Small intestine (tissue), 7 donors: Measurements from ENCODE around the gene MUC20. TPM values are rescaled to one million over a fixed set of nuclear protein-coding genes. Genes with fewer than 3 reads are reported as not detected.
"Not testable (repeated sequence)": the region's sequence is repeated elsewhere in the genome, so short reads cannot be mapped to it uniquely, and the experiment has no call there.

Source experiments
- DNase-seq, 2 donors: peaks; one replicate each; pipeline versions ENCODE4 v3.0.0 to v3.0.0-alpha.2; 2013
- FAIRE-seq: peaks from 2 replicates; lab custom pipeline; 2012; peaks lifted over from hg19 to GRCh38; lab: Jason Lieb, UNC
- H3K27ac ChIP-seq, 3 donors: one replicate each; pipeline ENCODE4 v1.5.1; 2013; ENCODE audit warnings: low read length in 2 of 3, mild to moderate bottlenecking in 2 of 3, control low read depth in 1 of 3, inconsistent platforms in 1 of 3, low read depth in 1 of 3, moderate library complexity in 1 of 3
- H3K27me3 ChIP-seq, 3 donors: one replicate each; pipeline ENCODE4 v1.6.1; 2013; ENCODE audit warnings: low read length in 3 of 3, inconsistent platforms in 1 of 3; ENCODE audit not compliant: control insufficient read depth in 3 of 3, insufficient read depth in 3 of 3
- H3K36me3 ChIP-seq, 3 donors: one replicate each; pipeline ENCODE4 v1.6.1; 2013; ENCODE audit warnings: low read length in 3 of 3, inconsistent platforms in 1 of 3, low read depth in 1 of 3, mild to moderate bottlenecking in 1 of 3, moderate library complexity in 1 of 3; ENCODE audit not compliant: control insufficient read depth in 3 of 3, insufficient read depth in 2 of 3
- H3K4me1 ChIP-seq, 3 donors: one replicate each; pipeline ENCODE4 v1.6.1; 2013; ENCODE audit warnings: low read length in 2 of 3, inconsistent platforms in 1 of 3, low read depth in 1 of 3, mild to moderate bottlenecking in 1 of 3, moderate library complexity in 1 of 3; ENCODE audit not compliant: control insufficient read depth in 3 of 3, insufficient read depth in 2 of 3
- H3K4me3 ChIP-seq, 3 donors: one replicate each; pipeline ENCODE4 v1.5.1; 2013; ENCODE audit warnings: low read length in 3 of 3, control low read depth in 1 of 3, inconsistent platforms in 1 of 3, low read depth in 1 of 3, mild to moderate bottlenecking in 1 of 3, moderate library complexity in 1 of 3
- H3K9me3 ChIP-seq, 2 donors: one replicate each; pipeline ENCODE4 v1.6.1; 2013; ENCODE audit warnings: low read depth in 1 of 2, low read length in 1 of 2; ENCODE audit not compliant: control insufficient read depth in 2 of 2, insufficient read depth in 1 of 2
- WGBS, 3 donors: extraction: QIAGEN DNeasy Blood & Tissue Kit; methylation state at CpG; one replicate each; pipeline ENCODE4 v1.1.7; 2013; 5-methylcytosine and 5-hydroxymethylcytosine counted together
- polyA plus RNA-seq, 4 donors: library from polyadenylated mRNA; stranded (reverse) in 3 of 4; unstranded in 1 of 4; fragments of 200-250 nt in 3 of 4; fragments of 120-200 nt in 1 of 4; gene quantifications; one replicate each; pipeline versions ENCODE4 v1.2.1 to v1.2.3, GENCODE V29; 2013
- donor health status: healthy with polysubstance abuse.
- donor health status: control.
- donor health status: control.
- donor health status: Bipolar disorder and iron deficiency.
- donor health status: healthy.

The MUC20 gene
- polyA plus RNA-seq, 4 donors, result 16.8 to 54.6 (median 22.3) TPM

GRCh38 chr3:195689184-195690070 lies 31.4 kb upstream of the MUC20 start:
- WGBS, 3 donors, result 80 to 88% (median 87%) methylated on average over 19 to 21 of the region's 21 CpGs
- DNase-seq, result peak in 1 of 2 donors; percentile 53

GRCh38 chr3:195690951-195691350 lies 29.8 kb upstream of the MUC20 start:
- Histone ChIP-seq H3K4me1 (peaks cover 0 to 4% (median 0%) of the 10 kb centered on the region in 3 donors), H3K9me3 (no peaks in the 10 kb centered on the region), H3K27me3 (no peaks in the 10 kb centered on the region), H3K4me3 (no peak overlapping the region), H3K36me3 (peaks cover 3 to 56% (median 26%) of the 10 kb centered on the region in 3 donors), H3K27ac (no peak overlapping the region)
- DNase-seq, result no peak
- 88 to 90% (median 89%) methylated on average over 9 of the region's 9 CpGs for WGBS, 3 donors
- FAIRE-seq, result no peak

More at GRCh38 chr3:195689184-195690070, 31.4 kb upstream of the MUC20 start:
- not testable (repeated sequence) for H3K4me1 ChIP-seq, FAIRE-seq, H3K27me3 ChIP-seq, H3K4me3 ChIP-seq, H3K9me3 ChIP-seq
- Histone ChIP-seq H3K27ac (peak overlapping the region in 1 of 3 donors; percentile 42), H3K36me3 (peaks cover 3 to 52% (median 24%) of the 10 kb centered on the region in 3 donors)

GRCh38 chr3:195691596-195692353 lies 29.0 kb upstream of the MUC20 start:
- not testable (repeated sequence) for H3K9me3 ChIP-seq, H3K27me3 ChIP-seq, H3K4me3 ChIP-seq, FAIRE-seq, DNase-seq, H3K27ac ChIP-seq, H3K4me1 ChIP-seq
- 93% methylated on average over 8 of the region's 11 CpGs for WGBS, 3 donors
- peaks cover 3 to 52% (median 30%) of the 10 kb centered on the region in 3 donors for H3K36me3 ChIP-seq

- Histone ChIP-seq H3K4me3 (no peak overlapping the region), H3K36me3 (peaks cover 3 to 51% (median 31%) of the 10 kb centered on the region in 3 donors), H3K27me3 (no peaks in the 10 kb centered on the region), H3K27ac (no peak overlapping the region), H3K9me3 (no peaks in the 10 kb centered on the region), H3K4me1 (peaks cover 0 to 4% (median 0%) of the 10 kb centered on the region in 3 donors)
- DNase-seq, result peak in 1 of 2 donors; percentile 35
- WGBS, 3 donors, result 80 to 90% (median 88%) methylated on average over 5 of the region's 5 CpGs
- no peak for FAIRE-seq
Observed at GRCh38 chr3:195692354-195692685, 28.5 kb upstream of the MUC20 start.

- no peak overlapping the region for H3K4me3 ChIP-seq
- no peaks in the 10 kb centered on the region for H3K9me3 ChIP-seq
- DNase-seq, result no peak
- FAIRE-seq, result no peak
- no peaks in the 10 kb centered on the region for H3K27me3 ChIP-seq
- H3K4me1 ChIP-seq, result peaks cover 0 to 4% (median 0%) of the 10 kb centered on the region in 3 donors
- WGBS, 3 donors, result 92 to 94% (median 92%) methylated on average over 5 of the region's 5 CpGs
- no peak overlapping the region for H3K27ac ChIP-seq
- peaks cover 3 to 51% (median 31%) of the 10 kb centered on the region in 3 donors for H3K36me3 ChIP-seq
Observed at GRCh38 chr3:195692781-195693427, 27.9 kb upstream of the MUC20 start.

GRCh38 chr3:195693428-195694216 lies 27.2 kb upstream of the MUC20 start:
- Histone ChIP-seq H3K27ac (no peak overlapping the region), H3K4me3 (no peak overlapping the region), H3K36me3 (peaks cover 3 to 53% (median 32%) of the 10 kb centered on the region in 3 donors), H3K27me3 (no peaks in the 10 kb centered on the region), H3K4me1 (peaks cover 0 to 4% (median 0%) of the 10 kb centered on the region in 3 donors), H3K9me3 (no peaks in the 10 kb centered on the region)
- DNase-seq (peak in 1 of 2 donors; percentile 17), FAIRE-seq (no peak)
- 84 to 92% (median 88%) methylated on average over 13 of the region's 13 CpGs for WGBS, 3 donors

- not testable (repeated sequence) for H3K9me3 ChIP-seq, H3K4me3 ChIP-seq, H3K27me3 ChIP-seq, FAIRE-seq, H3K4me1 ChIP-seq, H3K27ac ChIP-seq
- peaks cover 3 to 52% (median 33%) of the 10 kb centered on the region in 3 donors for H3K36me3 ChIP-seq
- peak in 1 of 2 donors; percentile 24 for DNase-seq
- WGBS, 3 donors, result 87% methylated on average over 8 of the region's 8 CpGs
Observed at GRCh38 chr3:195694217-195695076, 26.3 kb upstream of the MUC20 start.
